ENCODE data around the gene FUT8. TPM values are rescaled to one million over a fixed set of nuclear protein-coding genes. Genes with fewer than 3 reads are reported as not detected.

Gene FUT8
- polyA plus RNA-seq, 1 experiment = 45.1 TPM

- no peaks in the 10 kb centered on the region for H3K27me3 ChIP-seq (ENCODE audit: control insufficient read depth, insufficient read depth, low read length)
- CTCF ChIA-PET = no interaction called here
- no peak overlapping the region for H3K4me3 ChIP-seq (ENCODE audit: low read depth, low read length)
- DNase-seq (ENCODE audit: low read depth, low spot score) = no peak
- H3K9me3 ChIP-seq (ENCODE audit: control insufficient read depth, insufficient read depth, low read length) = no peaks in the 10 kb centered on the region; the same call in 1 of the 2 replicates
- no peak overlapping the region for H3K27ac ChIP-seq (ENCODE audit: low read depth, low read length)
- TF ChIP-seq CTCF (IDR thresholded peaks at IDR 0.05; ENCODE audit: low read depth, low read length) = no peak
- POLR2A ChIA-PET = interaction anchor here (0.6 kb wide), 1 partner anchor 17 kb away, joined by 6 read pairs; no protein-coding TSS in a partner anchor
Observed at GRCh38 chr14:65470404-65470880, 57.9 kb downstream of the FUT8 start.

GRCh38 chr14:65471038-65471878 lies 58.7 kb downstream of the FUT8 start:
- CTCF ChIA-PET = no interaction called here
- H3K27ac ChIP-seq (ENCODE audit: low read depth, low read length) = no peak overlapping the region

GRCh38 chr14:65472189-65472588 lies 59.7 kb downstream of the FUT8 start:
- ChIA-PET CTCF (no interaction called here), POLR2A (no interaction called here)
- Histone ChIP-seq H3K4me3 (ENCODE audit: low read depth, low read length) (no peak overlapping the region), H3K9me3 (ENCODE audit: control insufficient read depth, insufficient read depth, low read length) (no peaks in the 10 kb centered on the region; the same call in 1 of the 2 replicates), H3K27me3 (ENCODE audit: control insufficient read depth, insufficient read depth, low read length) (no peaks in the 10 kb centered on the region), H3K27ac (ENCODE audit: low read depth, low read length) (no peak overlapping the region)
- DNase-seq (ENCODE audit: low read depth, low spot score) = no peak
- TF ChIP-seq CTCF (IDR thresholded peaks at IDR 0.05; ENCODE audit: low read depth, low read length) = no peak

More at GRCh38 chr14:65471038-65471878, 58.7 kb downstream of the FUT8 start:
- no peaks in the 10 kb centered on the region for H3K27me3 ChIP-seq (ENCODE audit: control insufficient read depth, insufficient read depth, low read length)
- no peak for DNase-seq (ENCODE audit: low read depth, low spot score)
- no peaks in the 10 kb centered on the region; the same call in 1 of the 2 replicates for H3K9me3 ChIP-seq (ENCODE audit: control insufficient read depth, insufficient read depth, low read length)
- POLR2A ChIA-PET = no interaction called here
- H3K4me3 ChIP-seq (ENCODE audit: low read depth, low read length) = no peak overlapping the region
- no peak for TF ChIP-seq CTCF (IDR thresholded peaks at IDR 0.05; ENCODE audit: low read depth, low read length)

DNA sequence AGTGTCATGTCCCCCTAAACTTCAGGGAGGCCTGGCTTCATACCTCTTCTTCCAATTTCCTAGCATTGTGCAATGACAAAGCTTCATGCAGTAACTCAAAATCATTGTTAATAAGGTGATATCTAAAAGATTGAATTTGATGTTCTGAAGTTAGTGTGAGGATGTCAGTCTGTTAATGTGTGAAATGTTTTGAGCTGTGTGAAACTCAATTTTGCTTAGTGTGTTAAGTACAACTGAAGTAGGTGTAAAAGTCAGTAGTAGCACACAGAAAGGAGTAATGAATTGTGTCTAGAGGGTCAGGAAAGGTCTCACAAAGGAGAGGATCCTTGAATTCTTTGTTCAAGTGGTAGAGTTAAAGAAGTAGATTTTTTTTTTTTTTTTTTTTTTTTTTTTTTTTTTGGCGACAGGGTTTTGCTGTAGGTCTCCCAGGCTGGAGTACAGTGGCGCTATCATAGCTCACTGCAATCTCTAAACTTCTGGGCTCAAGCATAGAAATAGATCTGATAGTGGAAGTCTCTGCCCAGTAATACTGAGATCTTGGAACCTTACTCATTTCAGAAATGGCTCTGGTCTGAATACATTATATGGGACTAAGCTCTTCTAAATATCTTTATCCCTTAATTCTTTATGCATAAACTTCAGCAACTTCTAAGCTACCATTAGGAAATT lies 63.9 kb downstream of the FUT8 start:
- no peaks in the 10 kb centered on the region for H3K27me3 ChIP-seq (ENCODE audit: control insufficient read depth, insufficient read depth, low read length)
- DNase-seq (ENCODE audit: low read depth, low spot score) = no peak
- ChIA-PET CTCF (interaction anchor here (0.7 to 0.8 kb wide), 2 partner anchors 29 to 179 kb away, joined by 3 to 4 read pairs; no protein-coding TSS in a partner anchor), POLR2A (no interaction called here)
- no peak overlapping the region for H3K27ac ChIP-seq (ENCODE audit: low read depth, low read length)
- TF ChIP-seq CTCF (IDR thresholded peaks at IDR 0.05; ENCODE audit: low read depth, low read length) = no peak
- no peak overlapping the region for H3K4me3 ChIP-seq (ENCODE audit: low read depth, low read length)
- no peaks in the 10 kb centered on the region for H3K9me3 ChIP-seq (ENCODE audit: control insufficient read depth, insufficient read depth, low read length)

GRCh38 chr14:65476942-65477318 lies 64.4 kb downstream of the FUT8 start:
- no peaks in the 10 kb centered on the region for H3K27me3 ChIP-seq (ENCODE audit: control insufficient read depth, insufficient read depth, low read length)
- TF ChIP-seq CTCF (IDR thresholded peaks at IDR 0.05; ENCODE audit: low read depth, low read length) = no peak
- no peaks in the 10 kb centered on the region for H3K9me3 ChIP-seq (ENCODE audit: control insufficient read depth, insufficient read depth, low read length)
- H3K27ac ChIP-seq (ENCODE audit: low read depth, low read length) = no peak overlapping the region
- ChIA-PET CTCF (interaction anchor here (0.8 kb wide), 1 partner anchor 180 kb away, joined by 4 read pairs; no protein-coding TSS in a partner anchor), POLR2A (no interaction called here)
- no peak for DNase-seq (ENCODE audit: low read depth, low spot score)
- H3K4me3 ChIP-seq (ENCODE audit: low read depth, low read length) = no peak overlapping the region
